SH-SY5Y (cell line): ENCODE measurements around the gene RAB9B.

Experiments
- GATA2 ChIP-seq: IDR thresholded peaks from 2 replicates; pipeline ENCODE4 v1.6.1; 2011; ENCODE audit warnings: mild to moderate bottlenecking, low read depth, low read length
- GATA3 ChIP-seq: IDR thresholded peaks from 2 replicates; pipeline ENCODE4 v1.6.1; 2011; ENCODE audit warnings: low read depth, mild to moderate bottlenecking, low read length, moderate library complexity

Gene RAB9B

DNA sequence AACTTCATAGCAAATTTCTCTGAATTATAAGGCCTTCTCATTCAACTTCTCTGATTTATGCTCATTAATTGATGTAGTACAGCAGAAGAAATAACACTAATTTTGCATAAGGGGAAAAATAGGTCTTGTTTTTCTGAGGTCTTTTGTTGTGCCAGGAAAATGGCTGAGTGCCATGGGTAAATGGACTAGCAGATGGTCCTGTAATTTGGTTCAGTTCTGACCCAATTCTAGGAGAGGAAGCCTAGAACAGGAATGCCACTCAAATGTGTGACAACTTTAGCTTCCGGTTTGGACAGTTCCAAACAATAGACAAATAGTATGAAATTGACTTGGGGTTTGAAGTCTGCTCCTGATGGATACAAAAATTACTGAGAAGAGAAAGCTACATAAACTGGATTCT lies 6.2 kb downstream of the RAB9B start:
- TF ChIP-seq GATA3: no peak
- no peak for TF ChIP-seq GATA2

- no peak for TF ChIP-seq GATA3
- TF ChIP-seq GATA2: no peak
These were observed 8.5 kb downstream of the RAB9B start for GRCh38 chrX:103823591-103823990.

GRCh38 chrX:103818842-103819619 lies 13.0 kb downstream of the RAB9B start:
- no peak for TF ChIP-seq GATA3
- TF ChIP-seq GATA2: no peak

DNA sequence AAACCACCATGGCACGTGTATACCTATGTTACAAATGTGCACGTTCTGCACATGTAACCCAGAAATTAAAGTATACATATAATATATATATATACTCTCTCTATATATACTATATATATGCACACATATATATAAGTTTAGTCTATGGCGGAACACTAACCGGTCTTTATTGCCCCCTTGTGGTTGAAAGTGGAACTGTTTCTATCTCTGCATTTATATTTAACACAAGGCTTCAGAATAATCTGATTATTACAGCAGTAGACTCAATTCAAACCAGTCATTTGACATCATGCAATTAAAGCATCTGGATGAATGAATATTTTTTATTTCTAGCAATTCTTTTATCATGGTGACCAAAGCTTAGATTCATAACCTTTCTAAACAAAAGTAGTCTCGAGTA lies 14.6 kb downstream of the RAB9B start:
- TF ChIP-seq GATA2: no peak
- TF ChIP-seq GATA3: no peak

DNA sequence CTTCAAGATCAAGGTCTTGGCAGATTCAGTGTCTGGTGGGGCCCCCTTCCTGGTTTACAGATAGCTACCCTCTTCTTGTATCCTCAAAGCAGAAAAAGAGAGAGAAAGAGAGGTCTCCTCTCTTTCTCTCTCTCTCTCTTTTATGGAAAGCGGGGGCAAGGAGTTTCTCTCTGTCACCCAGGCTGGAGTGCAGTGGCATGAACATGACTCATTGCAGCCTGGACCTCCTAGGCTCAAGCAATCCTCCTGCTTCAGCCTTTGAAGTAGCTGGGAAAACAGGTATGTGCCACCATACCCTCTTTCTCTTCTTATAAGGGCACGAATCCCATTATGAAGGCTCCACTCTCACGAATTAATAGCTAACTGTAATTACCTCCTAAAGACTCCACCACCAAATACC lies 20.2 kb downstream of the RAB9B start:
- no peak for TF ChIP-seq GATA2
- no peak for TF ChIP-seq GATA3

- TF ChIP-seq GATA3: no peak
- no peak for TF ChIP-seq GATA2
These were observed 25.1 kb downstream of the RAB9B start for GRCh38 chrX:103806862-103807474.

GRCh38 chrX:103805860-103806259 lies 26.2 kb downstream of the RAB9B start:
- TF ChIP-seq GATA2 (no peak), GATA3 (no peak)

DNA sequence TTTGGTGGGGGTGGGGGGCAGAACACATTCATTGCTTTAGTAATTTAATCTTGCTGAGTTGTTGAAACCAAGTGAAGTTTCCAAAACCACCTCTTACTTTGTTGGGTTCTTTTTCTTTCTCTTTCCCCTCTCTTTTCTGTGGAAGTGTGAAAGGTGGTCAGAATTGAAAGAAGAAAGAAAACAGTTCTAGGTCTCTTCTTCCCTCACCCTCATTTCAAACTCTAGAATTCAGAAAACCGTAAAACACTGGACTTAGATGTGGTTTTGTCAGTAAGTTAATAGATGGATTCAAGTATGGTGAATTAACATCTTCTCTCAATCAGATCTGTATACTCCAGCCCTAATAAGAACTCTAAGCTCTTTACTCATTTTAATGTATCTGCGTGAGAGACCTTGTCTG lies 31.7 kb downstream of the RAB9B start:
- no peak for TF ChIP-seq GATA3
- TF ChIP-seq GATA2: no peak

DNA sequence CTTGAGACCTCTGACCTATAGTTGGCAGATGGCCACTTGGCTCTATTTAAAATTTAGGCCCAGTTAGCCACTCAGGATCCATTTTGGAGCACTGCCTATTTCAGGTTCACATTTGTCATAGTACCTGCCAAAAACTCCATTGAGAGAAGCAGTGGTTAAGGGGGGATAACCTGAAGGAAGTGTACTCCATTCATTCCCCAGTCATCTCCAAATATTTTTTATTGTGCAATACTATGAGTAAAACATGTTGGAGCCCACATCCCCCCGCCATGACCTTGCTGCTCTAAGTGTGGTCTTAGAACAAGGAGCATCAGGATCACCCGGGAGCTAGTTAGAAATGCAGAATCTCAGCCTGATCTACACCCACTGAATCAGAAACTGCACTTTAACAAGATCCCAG lies 34.4 kb downstream of the RAB9B start:
- no peak for TF ChIP-seq GATA2
- TF ChIP-seq GATA3: no peak

DNA sequence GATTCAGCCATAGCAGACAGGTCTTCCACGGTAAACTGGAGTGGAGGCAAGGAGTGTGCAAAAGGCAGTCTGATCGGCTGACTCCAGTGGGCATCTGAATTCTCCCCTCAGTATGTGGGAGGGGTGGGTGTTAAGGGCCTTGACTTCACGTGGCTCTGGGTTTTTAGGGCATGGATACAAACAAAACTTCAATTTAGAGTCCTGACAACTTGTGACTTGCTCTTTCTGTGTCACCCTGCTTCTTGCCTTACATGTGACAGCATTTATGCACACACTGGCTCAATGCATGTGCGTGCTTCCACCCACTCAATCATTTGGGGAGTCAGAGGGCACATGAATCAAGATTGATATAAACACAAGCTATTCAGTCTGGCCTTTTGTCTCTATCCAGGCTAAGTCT lies 37.9 kb downstream of the RAB9B start:
- no peak for TF ChIP-seq GATA2
- TF ChIP-seq GATA3: no peak

DNA sequence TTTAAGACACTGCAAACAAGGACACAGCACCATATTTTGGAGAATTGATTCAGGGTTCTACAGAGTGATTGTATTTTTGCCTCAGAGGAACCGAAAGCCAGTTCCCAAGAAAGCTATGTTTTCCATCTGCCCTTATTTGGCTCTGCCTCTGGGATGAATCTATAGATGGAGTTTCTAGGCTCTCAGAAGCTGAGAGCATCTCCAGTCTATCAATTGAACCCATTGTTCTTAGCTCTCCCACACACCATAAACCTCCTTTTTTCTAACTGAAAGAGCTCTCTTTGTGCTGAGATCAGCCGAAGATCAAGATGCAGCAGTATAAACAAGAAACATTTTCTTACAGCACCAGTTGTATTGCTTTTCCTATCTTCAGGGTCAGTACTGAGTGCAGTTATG lies 38.5 kb downstream of the RAB9B start:
- TF ChIP-seq GATA3 (no peak), GATA2 (no peak)

DNA sequence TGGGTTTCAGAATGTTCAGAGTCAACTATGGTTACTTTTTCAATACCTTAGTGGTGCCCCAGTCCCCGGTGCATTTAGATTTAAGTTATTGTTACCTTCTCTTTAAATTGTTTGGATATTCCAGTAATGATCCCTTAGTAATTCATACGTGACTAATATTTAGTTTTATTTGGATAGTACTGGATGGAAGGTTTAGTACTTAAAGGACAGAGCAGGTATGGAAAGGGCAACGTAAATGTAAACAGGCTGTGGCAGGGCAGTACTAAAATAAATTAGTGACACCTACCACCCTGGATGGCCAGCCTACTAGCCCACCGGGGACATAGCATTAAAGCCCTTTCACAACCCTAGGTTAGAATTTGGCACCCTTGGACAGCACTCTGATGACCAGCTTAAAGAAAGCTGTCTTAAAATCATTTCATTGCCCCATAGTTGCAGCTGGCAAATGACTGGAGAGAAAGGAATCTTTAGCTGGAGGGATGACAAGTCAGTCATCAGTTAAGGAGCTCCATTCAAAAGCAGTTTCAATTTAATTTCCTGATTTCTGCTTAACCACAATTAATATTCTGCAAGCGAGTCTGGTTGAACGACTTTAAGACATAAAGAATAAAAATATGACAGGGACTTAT lies 39.0 kb downstream of the RAB9B start:
- TF ChIP-seq GATA3 (no peak), GATA2 (no peak)

DNA sequence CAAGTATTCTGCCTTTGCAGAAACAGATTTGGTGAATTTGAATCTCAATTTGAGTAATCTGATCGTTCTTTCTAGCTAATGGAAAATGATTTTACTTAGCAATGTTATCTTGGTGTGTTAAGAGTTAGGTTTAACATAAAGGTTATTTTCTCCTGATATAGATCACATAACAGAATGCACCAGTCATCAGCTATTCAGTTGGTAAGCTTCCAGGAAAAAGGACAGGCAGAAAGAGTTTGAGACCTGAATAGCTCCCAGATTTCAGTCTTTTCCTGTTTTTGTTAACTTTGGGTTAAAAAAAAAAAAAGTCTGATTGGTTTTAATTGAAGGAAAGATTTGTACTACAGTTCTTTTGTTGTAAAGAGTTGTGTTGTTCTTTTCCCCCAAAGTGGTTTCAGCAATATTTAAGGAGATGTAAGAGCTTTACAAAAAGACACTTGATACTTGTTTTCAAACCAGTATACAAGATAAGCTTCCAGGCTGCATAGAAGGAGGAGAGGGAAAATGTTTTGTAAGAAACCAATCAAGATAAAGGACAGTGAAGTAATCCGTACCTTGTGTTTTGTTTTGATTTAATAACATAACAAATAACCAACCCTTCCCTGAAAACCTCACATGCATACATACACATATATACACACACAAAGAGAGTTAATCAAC lies 40.1 kb downstream of the RAB9B start:
- TF ChIP-seq GATA3 (no peak), GATA2 (no peak)

GRCh38 chrX:103791228-103791627 lies 40.8 kb downstream of the RAB9B start:
- TF ChIP-seq GATA3 (no peak), GATA2 (no peak)
